ENCODE measurements around the gene CD9. TPM values are rescaled to one million over a fixed set of nuclear protein-coding genes. Genes with fewer than 3 reads are reported as not detected.
"Not testable (repeated sequence)": the region's sequence is repeated elsewhere in the genome, so short reads cannot be mapped to it uniquely, and the experiment has no call there.

The CD9 gene
- polyA plus RNA-seq, 3 donors, result 7.6 to 323 (median 7.7) TPM

DNA sequence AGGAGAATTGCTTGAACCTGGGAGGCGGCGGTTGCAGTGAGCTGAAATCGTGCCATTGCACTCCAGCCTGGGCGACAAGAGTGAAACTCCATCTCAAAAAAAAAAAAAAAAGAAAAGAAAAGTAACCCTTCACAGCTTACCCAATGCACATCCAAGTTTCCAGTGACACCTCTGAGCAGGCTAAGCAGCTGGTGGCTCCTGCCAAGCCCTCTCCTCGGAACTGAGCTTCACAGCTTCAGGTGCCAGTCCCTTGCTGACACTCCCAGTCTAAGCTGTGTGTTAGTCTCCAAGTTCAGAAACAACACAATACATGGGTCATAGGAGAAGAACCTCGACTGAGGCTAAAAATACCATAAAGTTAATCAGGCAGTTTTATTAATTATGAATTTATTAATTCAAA, 7.9 kb downstream of the CD9 start:
- H3K9ac ChIP-seq (ENCODE audit: insufficient read depth, low read length, poor library complexity, severe bottlenecking), result no peak overlapping the region
- no peak overlapping the region for H3K4me3 ChIP-seq (replicated peaks in 1 of 3; ENCODE audit: low read depth in 2 of 3, low read length in 3 of 3)
- H2AFZ ChIP-seq (ENCODE audit: insufficient read depth, low read depth, low read length, poor library complexity, severe bottlenecking), result no peak overlapping the region
- DNase-seq, result no peak
- H3K27ac ChIP-seq (ENCODE audit: low read depth in 1 of 2, low read length in 2 of 2), result no peak overlapping the region
- Mint-ChIP-seq H3K9me3 (peaks cover 0 to 3% (median 0%) of the 10 kb centered on the region in 7 donors), H3K4me3 (no peak overlapping the region), H3K4me1 (peaks cover 21% of the 10 kb centered on the region), H3K36me3 (peaks cover 0 to 5% of the 10 kb centered on the region in 2 donors), H3K27me3 (ENCODE audit: low read depth in 3 of 3) (peaks cover 8 to 22% (median 9%) of the 10 kb centered on the region in 3 donors), H3K27ac (no peak overlapping the region)
- intact Hi-C loops (cut with micrococcal nuclease), result no loop called here
- TF ChIP-seq, protein P1, sequence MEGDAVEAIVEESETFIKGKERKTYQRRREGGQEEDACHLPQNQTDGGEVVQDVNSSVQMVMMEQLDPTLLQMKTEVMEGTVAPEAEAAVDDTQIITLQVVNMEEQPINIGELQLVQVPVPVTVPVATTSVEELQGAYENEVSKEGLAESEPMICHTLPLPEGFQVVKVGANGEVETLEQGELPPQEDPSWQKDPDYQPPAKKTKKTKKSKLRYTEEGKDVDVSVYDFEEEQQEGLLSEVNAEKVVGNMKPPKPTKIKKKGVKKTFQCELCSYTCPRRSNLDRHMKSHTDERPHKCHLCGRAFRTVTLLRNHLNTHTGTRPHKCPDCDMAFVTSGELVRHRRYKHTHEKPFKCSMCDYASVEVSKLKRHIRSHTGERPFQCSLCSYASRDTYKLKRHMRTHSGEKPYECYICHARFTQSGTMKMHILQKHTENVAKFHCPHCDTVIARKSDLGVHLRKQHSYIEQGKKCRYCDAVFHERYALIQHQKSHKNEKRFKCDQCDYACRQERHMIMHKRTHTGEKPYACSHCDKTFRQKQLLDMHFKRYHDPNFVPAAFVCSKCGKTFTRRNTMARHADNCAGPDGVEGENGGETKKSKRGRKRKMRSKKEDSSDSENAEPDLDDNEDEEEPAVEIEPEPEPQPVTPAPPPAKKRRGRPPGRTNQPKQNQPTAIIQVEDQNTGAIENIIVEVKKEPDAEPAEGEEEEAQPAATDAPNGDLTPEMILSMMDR (IDR thresholded peaks at IDR 0.05), result no peak
- 100% methylated on average over 1 of the region's 6 CpGs for WGBS (ENCODE audit: insufficient coverage)
- H4K20me1 ChIP-seq (ENCODE audit: insufficient read depth, low read length), result no peaks in the 10 kb centered on the region
- no peaks in the 10 kb centered on the region for H3K4me1 ChIP-seq (ENCODE audit: control insufficient read depth in 1 of 2, insufficient read depth in 2 of 2, low read length in 2 of 2)
- H3K36me3 ChIP-seq (replicated peaks in 1 of 2; ENCODE audit: control insufficient read depth in 1 of 2, insufficient read depth in 2 of 2, low read length in 2 of 2), result no peaks in the 10 kb centered on the region
- H3K4me2 ChIP-seq (replicated peaks; ENCODE audit: extremely low read depth, low read length, poor library complexity, severe bottlenecking), result no peak overlapping the region
- no peaks in the 10 kb centered on the region for H3K9me3 ChIP-seq (replicated peaks in 1 of 2; ENCODE audit: control insufficient read depth in 1 of 2, insufficient read depth in 1 of 2, low read length in 2 of 2)
- H3K79me2 ChIP-seq (ENCODE audit: insufficient read depth, low read length), result no peaks in the 10 kb centered on the region
- H3K27me3 ChIP-seq (ENCODE audit: control insufficient read depth in 2 of 2, insufficient read depth in 2 of 2, low read length in 2 of 2), result peaks cover 0 to 3% of the 10 kb centered on the region in 2 donors

DNA sequence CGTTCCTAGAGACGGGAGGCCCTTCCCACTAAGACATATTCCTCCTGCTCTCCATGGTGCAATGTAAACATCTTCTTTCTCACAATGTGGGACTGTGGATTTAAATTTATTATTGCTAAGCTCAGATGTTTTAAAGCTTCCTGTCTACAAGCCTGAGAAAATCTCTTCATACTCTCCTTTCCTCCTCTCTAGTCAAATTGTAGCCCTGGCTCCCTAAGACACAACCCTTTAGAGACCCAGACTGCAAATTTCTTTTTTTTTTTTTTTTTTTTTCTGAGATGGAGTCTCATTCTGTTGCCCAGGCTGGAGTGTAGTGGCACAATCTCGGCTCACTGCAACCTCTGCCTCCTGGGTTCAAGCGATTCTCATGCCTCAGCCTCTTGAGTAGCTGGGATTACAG, 9.2 kb downstream of the CD9 start:
- H3K4me1 ChIP-seq (ENCODE audit: control insufficient read depth in 1 of 2, insufficient read depth in 2 of 2, low read length in 2 of 2); H3K36me3 ChIP-seq (replicated peaks in 1 of 2; ENCODE audit: control insufficient read depth in 1 of 2, insufficient read depth in 2 of 2, low read length in 2 of 2); H3K79me2 ChIP-seq (ENCODE audit: insufficient read depth, low read length); H3K9me3 ChIP-seq (replicated peaks in 1 of 2; ENCODE audit: control insufficient read depth in 1 of 2, insufficient read depth in 1 of 2, low read length in 2 of 2); intact Hi-C loops (cut with micrococcal nuclease); H3K27ac ChIP-seq (ENCODE audit: low read depth in 1 of 2, low read length in 2 of 2); H3K27ac Mint-ChIP-seq; H3K36me3 Mint-ChIP-seq; H3K4me2 ChIP-seq (replicated peaks; ENCODE audit: extremely low read depth, low read length, poor library complexity, severe bottlenecking); H3K4me3 Mint-ChIP-seq; H3K27me3 ChIP-seq (ENCODE audit: control insufficient read depth in 2 of 2, insufficient read depth in 2 of 2, low read length in 2 of 2); H3K9ac ChIP-seq (ENCODE audit: insufficient read depth, low read length, poor library complexity, severe bottlenecking); H4K20me1 ChIP-seq (ENCODE audit: insufficient read depth, low read length); H3K4me3 ChIP-seq (replicated peaks in 1 of 3; ENCODE audit: low read depth in 2 of 3, low read length in 3 of 3); H3K9me3 Mint-ChIP-seq; DNase-seq; H2AFZ ChIP-seq (ENCODE audit: insufficient read depth, low read depth, low read length, poor library complexity, severe bottlenecking): not testable (repeated sequence)
- peaks cover 16% of the 10 kb centered on the region for H3K4me1 Mint-ChIP-seq
- 100% methylated on average over 1 of the region's 4 CpGs for WGBS (ENCODE audit: insufficient coverage)
- peaks cover 3 to 13% (median 5%) of the 10 kb centered on the region in 3 donors for H3K27me3 Mint-ChIP-seq (ENCODE audit: low read depth in 3 of 3)

Measured in CD14-positive monocyte (primary cell).